IPS DF 19.7 (cell line): ENCODE results near the gene RNF225.
"Not testable (repeated sequence)": the region's sequence is repeated elsewhere in the genome, so short reads cannot be mapped to it uniquely, and the experiment has no call there.

Experiments
- DNase-seq: peaks from one replicate; pipeline ENCODE4 v3.0.0-alpha.2; 2013; ENCODE audit warnings: low read depth, low spot score

Gene RNF225

GRCh38 chr19:58408152-58409009 is 12.9 kb downstream of the RNF225 start, which contains the start of gene ZNF584:
TSS of gene ZNF584 (plus strand) at chr19:58408649. CDS start at chr19:58409148, 499 bp downstream.
- DNase-seq: peak; percentile 80

- DNase-seq: no peak
These were observed 13.7 kb downstream of the RNF225 start for GRCh38 chr19:58409010-58409790.

DNA sequence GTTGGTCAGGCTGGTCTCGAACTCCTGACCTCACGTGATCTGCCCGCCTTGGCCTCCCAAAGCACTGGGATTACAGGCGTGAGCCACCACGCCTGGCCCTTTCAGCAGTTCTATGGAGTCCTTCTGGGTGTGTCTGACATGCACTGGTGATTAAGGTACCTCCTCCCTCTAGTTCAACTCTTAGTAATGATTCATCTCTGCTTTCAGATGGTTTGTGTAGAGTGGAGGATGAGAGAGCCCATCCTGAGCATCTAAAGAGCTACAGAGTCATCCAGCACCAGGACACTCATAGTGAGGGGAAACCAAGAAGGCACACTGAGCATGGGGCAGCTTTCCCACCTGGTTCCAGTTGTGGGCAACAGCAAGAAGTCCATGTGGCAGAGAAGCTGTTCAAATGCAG is 21.1 kb downstream of the RNF225 start:
- no peak for DNase-seq

GRCh38 chr19:58417071-58417470 is 21.6 kb downstream of the RNF225 start:
- DNase-seq: no peak

GRCh38 chr19:58428617-58429016 is 33.2 kb downstream of the RNF225 start:
- no peak for DNase-seq

DNA sequence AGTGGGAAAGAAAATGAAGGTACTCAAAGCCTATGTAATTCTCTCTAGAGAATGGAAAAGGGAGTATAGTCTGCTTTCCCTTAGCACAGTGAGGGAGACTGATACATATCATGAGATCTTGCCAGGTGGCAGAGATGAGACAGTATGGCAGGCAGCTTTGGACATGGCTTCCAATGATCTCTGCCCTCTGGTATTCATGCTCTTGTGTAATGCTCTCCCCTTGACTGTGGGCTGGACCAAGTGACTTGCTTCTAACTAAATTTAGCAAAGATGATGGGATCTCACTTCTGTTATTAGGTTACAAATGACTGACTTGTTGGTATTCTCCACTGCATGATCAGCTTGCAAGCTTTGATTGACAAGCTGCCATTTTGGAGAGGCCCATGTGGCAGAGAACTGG is 34.3 kb downstream of the RNF225 start:
- no peak for DNase-seq

DNA sequence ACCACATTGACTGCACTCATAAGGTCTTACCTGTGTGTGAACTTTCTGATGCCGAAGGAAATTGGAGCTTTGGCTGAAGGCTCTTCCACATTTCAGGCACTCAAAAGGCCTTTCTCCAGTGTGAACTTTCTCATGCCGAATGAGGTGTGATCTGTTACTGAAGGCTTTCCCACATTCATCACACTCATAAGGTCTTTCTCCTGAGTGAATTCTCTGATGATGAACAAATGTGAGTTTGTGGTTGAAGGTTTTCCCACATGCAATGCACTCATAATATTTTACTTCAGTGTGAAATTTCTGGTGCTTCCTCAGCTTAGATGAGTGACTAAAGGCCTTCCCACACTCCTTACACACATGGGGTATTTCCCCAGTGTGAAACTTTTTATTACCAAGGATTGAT is 38.8 kb downstream of the RNF225 start:
- DNase-seq: no peak

- peak; percentile 89 for DNase-seq
These were observed 44.4 kb downstream of the RNF225 start, which contains the start of gene ZNF132 for GRCh38 chr19:58439576-58440554. TSS of gene ZNF132 (minus strand) at chr19:58440153. CDS start at chr19:58439821, 332 bp downstream.

GRCh38 chr19:58440556-58440955 is 45.1 kb downstream of the RNF225 start:
- no peak for DNase-seq

DNA sequence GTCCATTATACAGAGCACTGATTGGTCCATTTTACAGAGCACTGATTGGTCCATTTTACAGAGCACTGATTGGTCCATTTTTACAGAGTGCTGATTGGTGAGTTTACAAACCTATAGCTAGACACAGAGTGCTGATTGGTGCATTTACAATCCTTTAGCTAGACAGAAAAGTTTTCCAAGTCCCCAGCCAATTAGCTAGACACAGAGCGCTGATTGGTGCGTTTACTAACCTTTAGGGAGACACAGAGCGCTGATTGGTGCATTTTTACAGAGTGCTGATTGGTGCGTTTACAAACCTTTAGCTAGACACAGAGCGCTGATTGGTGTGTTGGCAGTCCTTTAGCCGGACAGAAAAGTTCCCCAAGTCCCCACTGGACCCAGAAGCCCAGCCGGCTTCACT is 47.5 kb downstream of the RNF225 start:
- not testable (repeated sequence) for DNase-seq
